GM23248 (cell line): ENCODE data around the gene PORCN. TPM values are rescaled to one million over a fixed set of nuclear protein-coding genes. Genes with fewer than 3 reads are reported as not detected.

Source experiments
- DNase-seq: peaks from one replicate; pipeline ENCODE4 v3.0.0-alpha.2; 2015
- H2AFZ ChIP-seq: fragments of 200-600 bp; sonication (generic); 2 replicates; pipeline ENCODE4 v1.6.1; 2016; ENCODE audit warnings: antibody characterized with exemption
- H3F3A ChIP-seq: fragments of 200-600 bp; sonication (generic); 2 replicates; pipeline ENCODE4 v1.6.1; 2016; ENCODE audit warnings: mild to moderate bottlenecking, antibody characterized with exemption, mixed run types; ENCODE audit not compliant: insufficient read depth
- H3K27ac ChIP-seq: fragments of 200-600 bp; sonication (generic); 2 replicates; pipeline ENCODE4 v1.5.1; 2016; ENCODE audit warnings: mild to moderate bottlenecking
- H3K27me3 ChIP-seq: fragments of 200-600 bp; sonication (generic); replicated peaks from 2 replicates; pipeline ENCODE4 v1.6.1; 2016; ENCODE audit warnings: mild to moderate bottlenecking; ENCODE audit not compliant: insufficient read depth
- H3K36me3 ChIP-seq: fragments of 200-600 bp; sonication (generic); 2 replicates; pipeline ENCODE4 v1.6.1; 2016; ENCODE audit warnings: low read depth, mild to moderate bottlenecking
- H3K4me1 ChIP-seq: fragments of 200-600 bp; sonication (generic); 2 replicates; pipeline ENCODE4 v1.6.1; 2016; ENCODE audit warnings: mild to moderate bottlenecking; ENCODE audit not compliant: insufficient read depth
- H3K4me2 ChIP-seq: fragments of 200-600 bp; sonication (generic); one replicate; pipeline ENCODE4 v1.6.1; 2016; ENCODE audit warnings: mild to moderate bottlenecking; ENCODE audit not compliant: unreplicated experiment
- H3K4me3 ChIP-seq: fragments of 200-600 bp; sonication (generic); 2 replicates; pipeline ENCODE4 v1.5.1; 2016; ENCODE audit warnings: mild to moderate bottlenecking
- H3K79me2 ChIP-seq: fragments of 200-600 bp; sonication (generic); 2 replicates; pipeline ENCODE4 v1.6.1; 2016; ENCODE audit warnings: mild to moderate bottlenecking; ENCODE audit not compliant: insufficient read depth
- H3K9ac ChIP-seq: fragments of 200-600 bp; sonication (generic); 2 replicates; pipeline ENCODE4 v1.6.1; 2016; ENCODE audit warnings: mild to moderate bottlenecking
- H3K9me2 ChIP-seq: fragments of 200-600 bp; sonication (generic); 2 replicates; pipeline ENCODE4 v1.6.1; 2016; ENCODE audit warnings: mixed run types, mild to moderate bottlenecking, moderate library complexity; ENCODE audit not compliant: insufficient read depth
- H3K9me3 ChIP-seq: fragments of 200-600 bp; sonication (generic); one replicate; pipeline ENCODE4 v1.6.1; 2017; ENCODE audit warnings: low read depth
- H4K20me1 ChIP-seq: fragments of 200-600 bp; sonication (generic); 2 replicates; pipeline ENCODE4 v1.6.0; 2016; ENCODE audit not compliant: insufficient read depth
- EZH2 ChIP-seq: fragments of 200-600 bp; sonication (generic); IDR thresholded peaks from 2 replicates; pipeline ENCODE4 v1.6.1; 2018; ENCODE audit warnings: antibody characterized with exemption, mild to moderate bottlenecking; ENCODE audit not compliant: insufficient read depth, poor library complexity, severe bottlenecking
- EZH2phosphoT487 ChIP-seq: fragments of 200-600 bp; sonication (generic); IDR thresholded peaks from 2 replicates; pipeline ENCODE4 v1.6.1; 2018; ENCODE audit warnings: antibody characterized with exemption, moderate library complexity, mild to moderate bottlenecking, low read depth; ENCODE audit not compliant: insufficient read depth
- WGBS, 2 experiments: methylation state at CpG; one replicate each; pipeline ENCODE4 v1.1.6; 2015 to 2017; ENCODE audit warnings: low lambda C conversion rate in 2 of 2, low coverage in 1 of 2; ENCODE audit errors: missing lambda C conversion rate in 2 of 2; 5-methylcytosine and 5-hydroxymethylcytosine counted together
- in situ Hi-C: fragments of 300-500 bp; cut with MboI; formaldehyde crosslinking; loops from 2 replicates; pipeline ENCODE4 v1.15.0; 2020
- polyA plus RNA-seq: library from polyadenylated mRNA; unstranded; fragments of >200 nt; fragmentation: Nextera tagmentation; extraction: Ambion mirVana; gene quantifications from 2 replicates; pipeline ENCODE4 v1.2.1, GENCODE V29; 2016
- total RNA-seq: library from RNA; depleted of rRNA; stranded (reverse); fragments of >200 nt; shearing (Covaris generic); gene quantifications from 2 replicates; pipeline ENCODE4 v1.2.3, GENCODE V29; 2014; rRNA removed

The PORCN gene
- 15.4 and 32.2 TPM in 2 replicates for total RNA-seq
- 20.3 and 22.9 TPM in 2 replicates for polyA plus RNA-seq

GRCh38 chrX:48508400-48509244 lies at the start of gene PORCN:
TSS of gene PORCN (plus strand) at chrX:48508992. CDS start at chrX:48509821, 829 bp downstream.
- peak within 1 kb of the TSS; percentile 49 for H3K27ac ChIP-seq
- H3K27me3 ChIP-seq: no peaks in the 10 kb centered on the region
- WGBS, 2 experiments: 0 to 2% methylated on average over 13 to 47 of the region's 65 CpGs
- no peaks in the 10 kb centered on the region for H3F3A ChIP-seq
- no peaks in the 10 kb centered on the region for H4K20me1 ChIP-seq
- peak within 1 kb of the TSS; percentile 91 for H3K4me3 ChIP-seq
- no peaks in the 10 kb centered on the region for H3K36me3 ChIP-seq
- no peaks in the 10 kb centered on the region for H3K4me1 ChIP-seq
- in situ Hi-C loops: no loop called here
- no peaks in the 10 kb centered on the region for H3K9me2 ChIP-seq
- H3K9ac ChIP-seq: peak within 1 kb of the TSS; percentile 88
- H3K79me2 ChIP-seq: no peaks in the 10 kb centered on the region
- DNase-seq: peak; percentile 81
- H3K9me3 ChIP-seq: no peaks in the 10 kb centered on the region
- TF ChIP-seq EZH2phosphoT487 (no peak), EZH2 (no peak)
- H2AFZ ChIP-seq: peak within 1 kb of the TSS; percentile 96
- peak within 1 kb of the TSS; percentile 78 for H3K4me2 ChIP-seq

GRCh38 chrX:48459483-48459882 lies 49.3 kb upstream of the PORCN start:
- no peak overlapping the region for H3K4me3 ChIP-seq
- H4K20me1 ChIP-seq: no peaks in the 10 kb centered on the region
- H3K4me2 ChIP-seq: no peak overlapping the region
- H3F3A ChIP-seq: no peaks in the 10 kb centered on the region
- H3K27ac ChIP-seq: no peak overlapping the region
- H3K9ac ChIP-seq: no peak overlapping the region
- no peaks in the 10 kb centered on the region for H3K9me3 ChIP-seq
- no peaks in the 10 kb centered on the region for H3K27me3 ChIP-seq
- H3K4me1 ChIP-seq: no peaks in the 10 kb centered on the region; the same call in 1 of the 2 replicates
- H3K36me3 ChIP-seq: no peaks in the 10 kb centered on the region
- WGBS, 2 experiments: 99 to 100% methylated on average over 5 to 6 of the region's 6 CpGs
- DNase-seq: no peak
- TF ChIP-seq EZH2 (no peak), EZH2phosphoT487 (no peak)
- in situ Hi-C loops: no loop called here
- no peak overlapping the region for H2AFZ ChIP-seq
- no peaks in the 10 kb centered on the region for H3K79me2 ChIP-seq
- no peaks in the 10 kb centered on the region for H3K9me2 ChIP-seq

GRCh38 chrX:48460031-48460430 lies 48.8 kb upstream of the PORCN start:
- Histone ChIP-seq H3K9me3 (no peaks in the 10 kb centered on the region), H3K79me2 (no peaks in the 10 kb centered on the region), H3K9ac (no peak overlapping the region), H3F3A (no peaks in the 10 kb centered on the region; the same call in 1 of the 2 replicates), H3K9me2 (no peaks in the 10 kb centered on the region), H3K27me3 (no peaks in the 10 kb centered on the region), H3K4me2 (no peak overlapping the region), H2AFZ (no peak overlapping the region), H3K4me1 (no peaks in the 10 kb centered on the region; the same call in 1 of the 2 replicates), H3K4me3 (no peak overlapping the region), H3K27ac (no peak overlapping the region), H4K20me1 (no peaks in the 10 kb centered on the region), H3K36me3 (no peaks in the 10 kb centered on the region)
- TF ChIP-seq EZH2 (no peak), EZH2phosphoT487 (no peak)
- in situ Hi-C loops: no loop called here
- DNase-seq: no peak
- WGBS, 2 experiments: 90 to 100% methylated on average over 3 of the region's 3 CpGs

GRCh38 chrX:48460606-48461005 lies 48.2 kb upstream of the PORCN start:
- H3K4me3 ChIP-seq: no peak overlapping the region
- 71 to 81% methylated on average over 9 to 10 of the region's 11 CpGs for WGBS, 2 experiments
- H3K9me2 ChIP-seq: no peaks in the 10 kb centered on the region
- H3K9ac ChIP-seq: no peak overlapping the region
- peaks cover 1% of the 10 kb centered on the region; the same call in 1 of the 2 replicates for H3K4me1 ChIP-seq
- H4K20me1 ChIP-seq: no peaks in the 10 kb centered on the region
- no peak overlapping the region for H3K27ac ChIP-seq
- H3K27me3 ChIP-seq: no peaks in the 10 kb centered on the region
- H3K4me2 ChIP-seq: no peak overlapping the region
- H2AFZ ChIP-seq: no peak overlapping the region
- no peak for TF ChIP-seq EZH2
- H3K79me2 ChIP-seq: no peaks in the 10 kb centered on the region
- in situ Hi-C loops: no loop called here
- no peaks in the 10 kb centered on the region; the same call in 1 of the 2 replicates for H3F3A ChIP-seq
- DNase-seq: no peak
- no peaks in the 10 kb centered on the region for H3K36me3 ChIP-seq
- no peaks in the 10 kb centered on the region for H3K9me3 ChIP-seq
